ENCODE results near the gene PRPF19. TPM values are rescaled to one million over a fixed set of nuclear protein-coding genes. Genes with fewer than 3 reads are reported as not detected.
A peak's percentile ranks its signal among the peaks of the same experiment; 100 is the strongest.

The PRPF19 gene
- total and polyA plus RNA-seq, 4 donors, result 49.0 to 115 (median 77.4) TPM

DNA sequence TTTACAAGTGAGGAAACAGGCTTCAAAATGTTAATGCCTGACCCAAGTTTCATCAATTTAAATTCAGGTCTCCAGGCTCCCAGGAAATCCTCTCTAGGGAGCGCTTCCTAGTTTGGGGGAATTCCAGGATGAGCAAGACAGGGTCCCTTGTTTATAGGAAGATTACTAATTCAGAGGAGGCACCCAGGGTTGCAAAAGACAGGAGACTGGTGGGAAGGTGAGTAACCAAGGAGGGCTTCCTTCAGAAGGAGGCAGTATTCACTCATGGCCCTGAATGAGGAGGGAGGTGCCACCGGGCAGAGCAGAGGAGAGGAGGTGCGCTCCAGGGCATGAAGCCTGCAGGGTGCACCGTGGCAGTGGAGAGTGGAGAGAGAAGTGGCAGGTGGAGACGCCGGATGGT is 19.5 kb upstream of the PRPF19 start:
- H3K27me3 ChIP-seq (ENCODE audit: control insufficient read depth, insufficient read depth, low read length), result peaks cover 2% of the 10 kb centered on the region
- peaks cover 53% of the 10 kb centered on the region for H3K4me1 ChIP-seq (ENCODE audit: control insufficient read depth, insufficient read depth, low read length)
- WGBS (ENCODE audit: insufficient coverage), result 44% methylated on average over 2 of the region's 6 CpGs
- peaks cover 67% of the 10 kb centered on the region for H3K36me3 ChIP-seq (ENCODE audit: control insufficient read depth, insufficient read depth, low read length)
- peak overlapping the region; percentile 66 for H3K4me3 ChIP-seq (ENCODE audit: low read depth, low read length)
- H3K27ac ChIP-seq (ENCODE audit: low read depth, low read length), result no peak overlapping the region
- DNase-seq (ENCODE audit: low read depth in 4 of 6, low spot score in 6 of 6), result no peak
- no peaks in the 10 kb centered on the region for H3K9me3 ChIP-seq (ENCODE audit: control insufficient read depth, insufficient read depth, low read length)

DNA sequence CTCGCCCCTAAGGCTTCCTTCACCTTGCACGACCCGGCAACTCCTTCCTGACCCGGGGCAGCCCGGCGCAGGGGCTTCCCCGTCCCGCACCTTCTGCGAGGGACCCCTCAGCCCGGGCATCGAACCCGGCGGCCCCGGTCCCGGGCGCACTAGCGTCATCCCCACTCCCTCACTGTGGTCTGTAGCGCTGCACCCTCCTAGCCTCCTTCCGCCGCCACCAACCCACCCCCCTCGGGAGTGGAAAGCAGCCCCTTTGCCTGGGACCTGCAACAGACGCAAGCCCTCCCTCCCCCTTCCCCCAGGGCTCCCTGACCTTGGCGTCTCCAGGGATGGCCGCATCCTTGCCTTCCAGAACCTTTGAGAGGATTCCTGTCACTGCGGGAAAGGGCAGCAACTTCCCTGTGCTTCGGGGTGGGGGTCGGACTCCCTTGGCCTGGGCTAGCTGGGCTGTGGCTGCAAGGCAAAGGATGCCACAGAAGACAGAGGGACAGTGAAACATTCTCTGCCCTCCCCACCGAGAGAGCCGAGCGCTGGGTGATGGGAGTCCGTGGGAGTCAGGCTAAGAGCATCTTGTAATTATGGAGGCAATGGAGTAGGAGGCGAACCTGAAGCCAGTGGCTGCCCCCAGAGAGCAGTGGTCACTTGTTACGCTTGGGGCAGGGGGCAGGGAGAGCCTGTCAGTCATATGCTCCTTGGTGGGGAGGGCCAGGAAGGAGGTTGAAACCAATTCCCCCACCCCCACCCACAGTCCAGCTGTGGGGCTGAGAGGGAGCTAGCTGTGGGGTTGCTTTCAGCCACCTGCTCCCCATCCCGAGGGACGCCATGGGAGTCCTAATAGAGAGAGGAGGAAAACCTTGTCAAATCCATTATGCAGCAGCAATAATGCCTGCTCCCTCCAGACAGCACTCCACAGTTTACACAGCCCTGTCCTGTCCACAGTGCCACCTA is 18.8 kb upstream of the PRPF19 start:
- peaks cover 2% of the 10 kb centered on the region for H3K27me3 ChIP-seq (ENCODE audit: control insufficient read depth, insufficient read depth, low read length)
- H3K36me3 ChIP-seq (ENCODE audit: control insufficient read depth, insufficient read depth, low read length), result peaks cover 67% of the 10 kb centered on the region
- H3K27ac ChIP-seq (ENCODE audit: low read depth, low read length), result peak overlapping the region; percentile 15
- H3K4me1 ChIP-seq (ENCODE audit: control insufficient read depth, insufficient read depth, low read length), result peaks cover 56% of the 10 kb centered on the region
- peak in 1 of 6 donors; percentile 46 for DNase-seq (ENCODE audit: low read depth in 4 of 6, low spot score in 6 of 6)
- under 1% methylated on average over 32 of the region's 35 CpGs for WGBS (ENCODE audit: insufficient coverage)
- H3K9me3 ChIP-seq (ENCODE audit: control insufficient read depth, insufficient read depth, low read length), result no peaks in the 10 kb centered on the region
- peak overlapping the region; percentile 66 for H3K4me3 ChIP-seq (ENCODE audit: low read depth, low read length)

DNA sequence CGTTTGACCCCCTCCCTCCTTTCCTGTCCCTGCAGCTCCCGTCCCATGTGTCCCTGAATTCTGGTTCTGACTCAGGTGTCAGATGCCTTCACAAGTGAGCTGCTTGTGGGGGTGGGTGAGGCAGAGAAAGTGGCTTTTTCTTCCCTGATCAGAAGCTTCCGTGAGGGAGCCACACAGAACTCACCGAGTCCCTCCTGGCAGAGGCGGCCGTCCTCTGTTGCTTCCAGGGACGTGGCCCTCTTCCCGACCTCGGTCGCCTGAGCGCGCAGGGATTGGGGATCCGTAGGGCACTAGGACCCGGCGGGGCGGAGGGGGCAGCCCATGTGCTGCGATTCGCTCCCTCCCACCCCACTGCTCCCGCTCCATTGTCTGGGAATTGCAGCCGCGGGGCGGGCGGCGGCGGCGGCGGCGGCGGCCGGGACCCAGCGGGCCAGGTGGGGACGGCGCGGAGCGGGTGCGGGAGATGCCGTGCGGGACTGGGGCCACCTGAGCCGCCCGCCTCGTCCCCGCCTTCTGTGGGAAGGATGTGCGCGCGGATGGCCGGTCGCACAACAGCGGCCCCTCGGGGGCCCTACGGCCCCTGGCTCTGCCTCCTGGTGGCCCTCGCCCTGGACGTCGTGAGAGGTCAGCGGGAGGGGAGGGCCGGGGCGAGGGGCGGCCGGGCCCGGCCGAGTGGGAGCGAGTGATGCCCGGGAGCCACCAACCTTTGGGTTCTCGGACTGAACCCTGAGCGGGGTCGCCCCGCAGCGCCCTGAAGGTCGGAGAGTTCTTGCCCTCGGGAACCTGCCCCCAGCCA is 17.9 kb upstream of the PRPF19 start, which contains the start of gene TMEM132A:
TSS of gene TMEM132A (plus strand) at position 351 of the 796 bp plus-strand sequence. CDS start at position 525, 174 bp downstream.
- under 1% methylated on average over 67 of the region's 69 CpGs for WGBS (ENCODE audit: insufficient coverage)
- peaks cover 67% of the 10 kb centered on the region for H3K36me3 ChIP-seq (ENCODE audit: control insufficient read depth, insufficient read depth, low read length)

DNA sequence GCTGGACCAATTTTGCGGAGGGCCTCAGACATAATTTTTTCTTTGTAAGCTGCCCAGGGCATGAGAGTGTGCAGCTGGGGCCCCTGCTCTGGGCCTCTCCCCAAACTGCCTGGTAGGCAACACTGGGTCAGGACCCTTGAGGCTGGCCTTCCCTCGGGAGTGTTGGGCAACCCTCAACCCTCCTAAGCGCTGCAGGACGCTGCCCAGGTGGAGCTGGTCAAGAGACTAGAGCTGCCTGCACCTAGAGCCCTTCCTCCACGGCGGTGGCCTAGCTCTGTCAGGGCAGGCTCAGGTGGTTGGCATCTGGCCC is 17.4 kb upstream of the PRPF19 start:
- H3K27ac ChIP-seq (ENCODE audit: low read depth, low read length), result no peak overlapping the region
- WGBS (ENCODE audit: insufficient coverage), result 43% methylated on average over 6 of the region's 6 CpGs

More for the DNA sequence above, 17.9 kb upstream of the PRPF19 start, which contains the start of gene TMEM132A:
- peaks cover 2% of the 10 kb centered on the region for H3K27me3 ChIP-seq (ENCODE audit: control insufficient read depth, insufficient read depth, low read length)
- peak within 1 kb of the TSS; percentile 15 for H3K27ac ChIP-seq (ENCODE audit: low read depth, low read length)
- H3K4me1 ChIP-seq (ENCODE audit: control insufficient read depth, insufficient read depth, low read length), result peaks cover 56% of the 10 kb centered on the region
- peak within 1 kb of the TSS; percentile 66 for H3K4me3 ChIP-seq (ENCODE audit: low read depth, low read length)
- DNase-seq (ENCODE audit: low read depth in 4 of 6, low spot score in 6 of 6), result peak in 3 of 6 donors; percentile 64 to 95 (median 94)
- H3K9me3 ChIP-seq (ENCODE audit: control insufficient read depth, insufficient read depth, low read length), result no peaks in the 10 kb centered on the region

DNA sequence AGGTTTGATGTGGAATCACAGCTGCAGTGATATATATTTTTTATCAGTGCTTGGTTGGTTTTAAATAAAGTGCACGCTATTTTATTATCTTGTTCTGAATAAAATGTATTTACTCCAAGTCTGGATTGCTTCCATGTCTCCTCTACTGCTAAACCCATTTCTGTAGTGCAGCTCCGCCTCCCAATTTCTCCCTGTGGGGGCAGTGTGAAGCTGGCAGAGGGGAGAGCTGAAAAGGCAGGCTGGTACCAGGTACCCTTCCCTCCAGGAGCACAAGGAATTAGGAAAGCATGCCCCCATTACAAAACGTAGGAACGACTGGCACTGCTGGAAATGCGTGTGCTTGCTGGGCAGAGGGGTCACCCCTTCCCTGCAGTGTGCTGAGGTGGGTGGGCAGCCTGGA is 16.9 kb upstream of the PRPF19 start:
- DNase-seq (ENCODE audit: low read depth in 4 of 6, low spot score in 6 of 6), result peak in 2 of 6 donors; percentile 55 to 70
- peaks cover 57% of the 10 kb centered on the region for H3K36me3 ChIP-seq (ENCODE audit: control insufficient read depth, insufficient read depth, low read length)
- H3K4me1 ChIP-seq (ENCODE audit: control insufficient read depth, insufficient read depth, low read length), result peaks cover 56% of the 10 kb centered on the region
- no peak overlapping the region for H3K4me3 ChIP-seq (ENCODE audit: low read depth, low read length)
- peaks cover 2% of the 10 kb centered on the region for H3K27me3 ChIP-seq (ENCODE audit: control insufficient read depth, insufficient read depth, low read length)
- 75% methylated on average over 1 of the region's 5 CpGs for WGBS (ENCODE audit: insufficient coverage)
- no peak overlapping the region for H3K27ac ChIP-seq (ENCODE audit: low read depth, low read length)
- H3K9me3 ChIP-seq (ENCODE audit: control insufficient read depth, insufficient read depth, low read length), result no peaks in the 10 kb centered on the region

More for the DNA sequence above, 17.4 kb upstream of the PRPF19 start:
- DNase-seq (ENCODE audit: low read depth in 4 of 6, low spot score in 6 of 6), result no peak
- peaks cover 2% of the 10 kb centered on the region for H3K27me3 ChIP-seq (ENCODE audit: control insufficient read depth, insufficient read depth, low read length)
- H3K4me3 ChIP-seq (ENCODE audit: low read depth, low read length), result peak overlapping the region; percentile 26
- H3K9me3 ChIP-seq (ENCODE audit: control insufficient read depth, insufficient read depth, low read length), result no peaks in the 10 kb centered on the region
- H3K36me3 ChIP-seq (ENCODE audit: control insufficient read depth, insufficient read depth, low read length), result peaks cover 61% of the 10 kb centered on the region
- peaks cover 56% of the 10 kb centered on the region for H3K4me1 ChIP-seq (ENCODE audit: control insufficient read depth, insufficient read depth, low read length)

DNA sequence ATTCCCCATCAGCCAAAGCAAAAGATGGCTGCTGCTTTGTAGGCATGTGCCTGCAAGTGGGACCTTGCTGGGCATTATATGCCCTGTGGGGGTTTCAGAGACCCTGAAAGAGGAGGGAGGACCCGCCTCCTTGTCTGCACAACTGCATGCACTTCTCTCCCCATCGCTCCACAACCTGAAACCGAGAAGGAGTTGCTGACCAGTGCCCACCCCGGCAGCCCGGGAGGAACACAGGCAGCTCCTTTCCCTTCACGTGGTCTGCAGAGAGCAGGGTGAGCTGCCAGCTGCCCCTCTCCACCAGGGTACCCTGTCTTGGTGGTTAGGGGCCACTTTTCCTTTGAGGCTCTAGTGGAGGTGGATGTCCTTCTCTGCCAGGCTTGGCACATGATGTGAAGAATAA is 16.5 kb upstream of the PRPF19 start:
- peaks cover 56% of the 10 kb centered on the region for H3K4me1 ChIP-seq (ENCODE audit: control insufficient read depth, insufficient read depth, low read length)
- DNase-seq (ENCODE audit: low read depth in 4 of 6, low spot score in 6 of 6), result no peak
- 80% methylated on average over 4 of the region's 6 CpGs for WGBS (ENCODE audit: insufficient coverage)

DNA sequence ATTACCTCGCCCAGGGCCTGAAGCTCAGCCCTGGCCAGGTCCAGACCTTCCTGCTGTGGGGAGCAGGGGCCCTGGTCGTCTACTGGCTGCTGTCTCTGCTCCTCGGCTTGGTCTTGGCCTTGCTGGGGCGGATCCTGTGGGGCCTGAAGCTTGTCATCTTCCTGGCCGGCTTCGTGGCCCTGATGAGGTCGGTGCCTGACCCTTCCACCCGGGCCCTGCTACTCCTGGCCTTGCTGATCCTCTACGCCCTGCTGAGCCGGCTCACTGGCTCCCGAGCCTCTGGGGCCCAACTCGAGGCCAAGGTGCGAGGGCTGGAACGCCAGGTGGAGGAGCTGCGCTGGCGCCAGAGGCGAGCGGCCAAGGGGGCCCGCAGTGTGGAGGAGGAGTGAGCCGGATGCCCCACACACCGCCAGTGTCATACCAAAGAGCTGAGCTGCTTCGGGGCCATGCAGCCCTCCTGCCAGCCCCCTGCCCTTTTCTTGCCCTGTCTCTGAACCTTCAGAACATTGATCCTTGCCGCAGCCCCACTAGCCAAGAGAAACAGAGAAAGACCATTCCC is 15.5 kb upstream of the PRPF19 start:
- WGBS (ENCODE audit: insufficient coverage), result 86% methylated on average over 19 of the region's 23 CpGs
- peaks cover 2% of the 10 kb centered on the region for H3K27me3 ChIP-seq (ENCODE audit: control insufficient read depth, insufficient read depth, low read length)
- H3K4me3 ChIP-seq (ENCODE audit: low read depth, low read length), result no peak overlapping the region
- no peak for DNase-seq (ENCODE audit: low read depth in 4 of 6, low spot score in 6 of 6)
- H3K9me3 ChIP-seq (ENCODE audit: control insufficient read depth, insufficient read depth, low read length), result no peaks in the 10 kb centered on the region
- peaks cover 44% of the 10 kb centered on the region for H3K36me3 ChIP-seq (ENCODE audit: control insufficient read depth, insufficient read depth, low read length)
- no peak overlapping the region for H3K27ac ChIP-seq (ENCODE audit: low read depth, low read length)
- H3K4me1 ChIP-seq (ENCODE audit: control insufficient read depth, insufficient read depth, low read length), result peaks cover 46% of the 10 kb centered on the region

More for the DNA sequence above, 16.5 kb upstream of the PRPF19 start:
- no peak overlapping the region for H3K27ac ChIP-seq (ENCODE audit: low read depth, low read length)
- H3K9me3 ChIP-seq (ENCODE audit: control insufficient read depth, insufficient read depth, low read length), result no peaks in the 10 kb centered on the region
- peaks cover 2% of the 10 kb centered on the region for H3K27me3 ChIP-seq (ENCODE audit: control insufficient read depth, insufficient read depth, low read length)
- H3K36me3 ChIP-seq (ENCODE audit: control insufficient read depth, insufficient read depth, low read length), result peaks cover 54% of the 10 kb centered on the region
- no peak overlapping the region for H3K4me3 ChIP-seq (ENCODE audit: low read depth, low read length)

DNA sequence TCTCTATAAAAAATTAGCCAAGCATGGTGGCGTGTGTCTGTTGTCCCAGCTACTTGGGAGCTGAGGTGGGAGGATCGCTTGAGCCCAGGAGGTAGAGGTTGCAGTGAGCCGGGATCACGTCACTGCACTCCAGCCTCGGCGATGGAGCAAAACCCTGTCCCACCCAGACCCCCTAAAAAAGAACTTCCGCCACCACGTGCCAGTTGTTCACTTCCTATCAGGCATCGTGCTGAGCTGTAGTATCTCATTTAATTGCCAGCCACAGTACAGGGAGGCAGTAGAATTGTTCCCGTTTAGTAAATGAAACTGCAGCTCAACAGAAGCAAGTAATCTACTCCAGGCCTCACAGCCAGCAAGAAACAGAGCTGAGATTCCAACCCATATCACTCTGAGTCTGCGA is 14.9 kb upstream of the PRPF19 start:
- Histone ChIP-seq H3K36me3 (ENCODE audit: control insufficient read depth, insufficient read depth, low read length) (peaks cover 39% of the 10 kb centered on the region), H3K4me1 (ENCODE audit: control insufficient read depth, insufficient read depth, low read length) (peaks cover 45% of the 10 kb centered on the region), H3K27me3 (ENCODE audit: control insufficient read depth, insufficient read depth, low read length) (peaks cover 2% of the 10 kb centered on the region), H3K27ac (ENCODE audit: low read depth, low read length) (no peak overlapping the region), H3K9me3 (ENCODE audit: control insufficient read depth, insufficient read depth, low read length) (no peaks in the 10 kb centered on the region), H3K4me3 (ENCODE audit: low read depth, low read length) (no peak overlapping the region)
- no peak for DNase-seq (ENCODE audit: low read depth in 4 of 6, low spot score in 6 of 6)
- WGBS (ENCODE audit: insufficient coverage), result 89% methylated on average over 11 of the region's 11 CpGs

DNA sequence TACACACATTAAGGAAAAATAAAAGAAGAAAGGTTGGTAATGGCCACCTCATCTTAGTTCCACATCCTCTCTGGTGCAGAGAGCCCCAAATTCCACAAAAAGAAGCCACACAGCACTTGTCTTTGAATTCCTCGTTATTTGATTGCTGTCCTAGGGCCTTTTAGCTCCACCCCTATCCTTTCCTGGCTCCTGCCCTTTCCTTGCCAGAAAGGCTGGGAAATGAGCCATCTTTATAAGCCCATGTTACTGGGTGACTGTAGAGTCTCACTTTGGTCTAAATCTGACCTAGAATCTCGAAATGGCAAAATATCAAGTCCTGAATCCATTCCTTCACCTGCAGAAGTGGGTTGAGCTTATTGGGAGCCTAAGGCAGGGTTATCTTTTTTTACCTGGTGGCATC is 13.6 kb upstream of the PRPF19 start:
- Histone ChIP-seq H3K27me3 (ENCODE audit: control insufficient read depth, insufficient read depth, low read length) (peaks cover 2% of the 10 kb centered on the region), H3K27ac (ENCODE audit: low read depth, low read length) (no peak overlapping the region), H3K4me1 (ENCODE audit: control insufficient read depth, insufficient read depth, low read length) (peaks cover 41% of the 10 kb centered on the region), H3K36me3 (ENCODE audit: control insufficient read depth, insufficient read depth, low read length) (peaks cover 39% of the 10 kb centered on the region), H3K4me3 (ENCODE audit: low read depth, low read length) (no peak overlapping the region), H3K9me3 (ENCODE audit: control insufficient read depth, insufficient read depth, low read length) (no peaks in the 10 kb centered on the region)
- WGBS (ENCODE audit: insufficient coverage), result 67% methylated on average over 1 of the region's 2 CpGs
- no peak for DNase-seq (ENCODE audit: low read depth in 4 of 6, low spot score in 6 of 6)

Measured in spinal cord (tissue), 10 donors.